AG10803 (cell line): ENCODE results near the gene RICTOR.

ENCODE experiments used
- DNase-seq: peaks from one replicate; pipeline ENCODE4 v3.0.0; 2010; ENCODE audit warnings: low read depth
- H3K4me3 ChIP-seq: 2 replicates; pipeline ENCODE4 v1.5.1; 2011; ENCODE audit warnings: mild to moderate bottlenecking, low read length, control low read depth
- CTCF ChIP-seq: conservative IDR thresholded peaks from 2 replicates; pipeline ENCODE4 v1.5.1; 2011; ENCODE audit warnings: mild to moderate bottlenecking, low read length, control low read depth, inconsistent platforms

The RICTOR gene

GRCh38 chr5:39093352-39093751 lies 19.2 kb upstream of the RICTOR start:
- no peak overlapping the region for H3K4me3 ChIP-seq

GRCh38 chr5:39092581-39093351 lies 18.6 kb upstream of the RICTOR start:
- no peak for TF ChIP-seq CTCF
- DNase-seq = no peak
- no peak overlapping the region for H3K4me3 ChIP-seq

More at GRCh38 chr5:39093352-39093751, 19.2 kb upstream of the RICTOR start:
- DNase-seq = no peak
- no peak for TF ChIP-seq CTCF

GRCh38 chr5:39091940-39092580 lies 17.9 kb upstream of the RICTOR start:
- no peak for TF ChIP-seq CTCF
- no peak overlapping the region for H3K4me3 ChIP-seq
- no peak for DNase-seq

- no peak overlapping the region for H3K4me3 ChIP-seq
- no peak for TF ChIP-seq CTCF
- DNase-seq = no peak
Measured at GRCh38 chr5:39083968-39084367, 9.8 kb upstream of the RICTOR start.

- DNase-seq = no peak
- TF ChIP-seq CTCF = no peak
- H3K4me3 ChIP-seq = no peak overlapping the region
Measured at GRCh38 chr5:39082995-39083394, 8.8 kb upstream of the RICTOR start.

- peak; percentile 80 for DNase-seq
- H3K4me3 ChIP-seq = no peak overlapping the region
- TF ChIP-seq CTCF = peak; percentile 95
Measured at GRCh38 chr5:39080597-39081204, 6.5 kb upstream of the RICTOR start.
